GM18909 (cell line): Measurements from ENCODE around the gene ARHGEF17.

Experiments used
- ATAC-seq: cut with Tn5 transposase; IDR thresholded peaks from one replicate; pipeline ENCODE4 v1.9.1; 2021; ENCODE audit warnings: mild to moderate bottlenecking; ENCODE audit not compliant: unreplicated experiment, poor library complexity

The ARHGEF17 gene

GRCh38 chr11:73291781-73292524, 16.1 kb upstream of the ARHGEF17 start:
- no peak for ATAC-seq

DNA sequence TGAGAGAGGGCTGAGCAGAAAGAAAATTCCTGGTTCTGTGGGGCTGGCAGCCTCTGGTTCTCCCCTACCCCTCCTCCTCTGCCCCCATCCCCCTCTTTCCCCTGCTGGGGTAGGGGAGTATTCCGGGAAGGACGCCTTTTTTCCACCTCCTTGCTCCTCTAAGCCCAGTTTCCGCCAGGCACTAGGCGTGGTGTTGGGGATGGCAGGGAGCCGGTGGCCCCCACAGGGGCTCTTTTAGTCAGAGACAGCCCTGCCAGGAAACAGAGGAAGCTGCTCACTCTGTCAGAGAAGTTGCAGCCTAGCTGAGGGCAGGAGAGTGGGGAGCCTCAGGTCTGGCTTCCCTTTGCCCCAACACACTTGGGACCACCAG, 15.6 kb upstream of the ARHGEF17 start:
- ATAC-seq = no peak

DNA sequence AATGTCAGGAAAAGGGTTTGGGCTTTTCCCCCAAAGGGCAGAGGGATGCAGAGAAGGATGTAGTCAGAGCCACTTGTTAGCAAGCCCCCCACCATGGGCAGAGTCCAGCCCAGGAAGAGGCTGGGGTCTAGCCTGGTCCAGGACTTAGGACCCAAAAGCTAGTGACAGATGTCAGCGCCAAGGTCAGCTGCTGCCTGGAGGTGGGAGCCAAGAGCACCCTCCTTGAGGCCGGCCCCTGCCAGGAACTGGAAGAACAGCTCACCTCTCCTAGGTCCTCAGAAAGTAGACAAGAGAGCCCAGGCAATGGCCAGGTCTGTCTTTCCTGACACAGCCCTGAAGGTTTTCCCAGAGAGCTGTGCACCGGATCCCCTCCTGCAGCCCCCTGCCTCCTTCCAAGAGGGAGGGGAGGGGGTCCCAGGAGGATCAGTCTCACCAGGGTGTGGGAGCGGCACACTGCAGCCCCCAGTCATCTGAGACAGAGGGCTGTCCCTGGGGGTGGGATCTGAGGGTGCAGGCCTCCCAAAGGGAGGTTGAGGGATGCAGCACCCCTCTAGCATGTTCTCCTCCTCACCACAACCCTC, 14.6 kb upstream of the ARHGEF17 start:
- ATAC-seq = no peak

DNA sequence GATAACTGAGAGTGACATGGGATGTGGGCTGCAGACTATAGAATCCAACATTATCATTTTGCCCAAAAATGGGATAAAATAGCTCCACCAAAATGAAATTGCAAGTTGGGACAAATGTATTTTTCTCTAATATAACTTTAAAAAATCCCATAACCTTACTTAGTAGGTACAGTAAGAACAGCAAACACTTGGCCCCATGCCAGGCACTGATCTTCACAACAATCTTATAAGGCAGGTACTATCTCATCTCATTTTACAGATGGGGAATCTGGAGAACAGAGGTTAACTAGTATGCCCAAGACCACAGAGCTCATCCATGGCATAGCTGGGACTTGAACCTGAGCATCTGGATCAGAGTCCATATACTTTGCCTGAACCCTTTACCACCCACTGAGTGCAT, 13.5 kb upstream of the ARHGEF17 start:
- no peak for ATAC-seq

DNA sequence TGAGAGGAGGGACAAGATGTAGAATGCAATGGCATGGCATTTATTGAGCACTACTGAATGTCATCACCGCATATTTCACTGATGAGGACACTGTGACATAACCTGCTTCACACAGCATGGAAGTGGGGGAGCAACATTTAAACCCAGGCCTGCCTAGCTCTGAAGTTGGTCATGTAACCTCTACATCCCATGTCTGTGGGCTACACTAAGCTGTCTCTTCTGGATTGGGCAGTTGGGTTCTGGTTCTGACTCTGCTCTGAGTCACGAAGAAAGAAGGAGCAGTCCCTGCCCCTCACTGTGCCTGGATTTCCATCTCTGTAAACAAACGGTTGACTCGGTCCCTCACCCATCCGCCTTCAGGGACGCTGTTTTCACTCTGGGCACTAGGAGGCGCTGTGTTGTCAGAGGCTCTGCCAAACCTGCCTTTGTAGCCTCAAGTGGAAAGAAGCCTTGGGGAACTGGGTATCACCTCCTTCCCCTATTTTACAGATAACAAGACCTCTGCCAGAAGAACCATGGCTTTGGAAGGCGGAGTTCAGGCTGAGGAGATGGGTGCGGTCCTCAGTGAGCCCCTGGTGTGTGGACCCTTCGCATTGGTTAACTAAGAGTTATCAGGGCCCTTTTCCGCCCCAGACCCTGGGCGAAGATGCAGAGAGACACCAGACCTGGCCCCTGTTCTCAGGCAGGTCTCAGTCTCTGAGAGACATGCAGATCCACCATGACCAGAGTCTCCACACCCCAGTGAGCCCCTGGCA, 12.7 kb upstream of the ARHGEF17 start:
- no peak for ATAC-seq

- no peak for ATAC-seq
Measured at GRCh38 chr11:73295996-73296318, 12.1 kb upstream of the ARHGEF17 start.

DNA sequence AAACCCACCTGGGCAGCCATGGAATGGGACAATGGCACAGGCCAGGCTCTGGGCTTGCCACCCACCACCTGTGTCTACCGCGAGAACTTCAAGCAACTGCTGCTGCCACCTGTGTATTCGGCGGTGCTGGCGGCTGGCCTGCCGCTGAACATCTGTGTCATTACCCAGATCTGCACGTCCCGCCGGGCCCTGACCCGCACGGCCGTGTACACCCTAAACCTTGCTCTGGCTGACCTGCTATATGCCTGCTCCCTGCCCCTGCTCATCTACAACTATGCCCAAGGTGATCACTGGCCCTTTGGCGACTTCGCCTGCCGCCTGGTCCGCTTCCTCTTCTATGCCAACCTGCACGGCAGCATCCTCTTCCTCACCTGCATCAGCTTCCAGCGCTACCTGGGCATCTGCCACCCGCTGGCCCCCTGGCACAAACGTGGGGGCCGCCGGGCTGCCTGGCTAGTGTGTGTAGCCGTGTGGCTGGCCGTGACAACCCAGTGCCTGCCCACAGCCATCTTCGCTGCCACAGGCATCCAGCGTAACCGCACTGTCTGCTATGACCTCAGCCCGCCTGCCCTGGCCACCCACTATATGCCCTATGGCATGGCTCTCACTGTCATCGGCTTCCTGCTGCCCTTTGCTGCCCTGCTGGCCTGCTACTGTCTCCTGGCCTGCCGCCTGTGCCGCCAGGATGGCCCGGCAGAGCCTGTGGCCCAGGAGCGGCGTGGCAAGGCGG, 11.4 kb upstream of the ARHGEF17 start:
- ATAC-seq = no peak

DNA sequence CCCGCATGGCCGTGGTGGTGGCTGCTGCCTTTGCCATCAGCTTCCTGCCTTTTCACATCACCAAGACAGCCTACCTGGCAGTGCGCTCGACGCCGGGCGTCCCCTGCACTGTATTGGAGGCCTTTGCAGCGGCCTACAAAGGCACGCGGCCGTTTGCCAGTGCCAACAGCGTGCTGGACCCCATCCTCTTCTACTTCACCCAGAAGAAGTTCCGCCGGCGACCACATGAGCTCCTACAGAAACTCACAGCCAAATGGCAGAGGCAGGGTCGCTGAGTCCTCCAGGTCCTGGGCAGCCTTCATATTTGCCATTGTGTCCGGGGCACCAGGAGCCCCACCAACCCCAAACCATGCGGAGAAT, 10.9 kb upstream of the ARHGEF17 start:
- no peak for ATAC-seq

DNA sequence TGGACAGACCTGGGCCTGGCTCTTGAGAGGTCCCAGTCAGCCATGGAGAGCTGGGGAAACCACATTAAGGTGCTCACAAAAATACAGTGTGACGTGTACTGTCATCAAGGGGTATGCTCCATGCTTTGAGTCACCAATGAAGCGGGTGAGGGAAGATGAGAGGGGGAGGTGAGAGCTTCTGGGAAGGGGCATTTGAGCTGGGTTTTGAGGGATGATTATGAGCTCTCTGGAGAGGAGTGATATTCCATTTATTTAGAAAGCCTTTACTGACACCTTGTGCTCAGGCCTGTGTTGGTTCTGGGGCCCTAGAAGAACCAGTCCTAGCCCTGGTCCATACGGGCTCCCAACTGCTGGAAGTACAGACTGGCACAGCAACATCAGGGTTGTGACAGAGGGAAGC, 10.4 kb upstream of the ARHGEF17 start:
- no peak for ATAC-seq

GRCh38 chr11:73298233-73298632, 9.8 kb upstream of the ARHGEF17 start:
- no peak for ATAC-seq

DNA sequence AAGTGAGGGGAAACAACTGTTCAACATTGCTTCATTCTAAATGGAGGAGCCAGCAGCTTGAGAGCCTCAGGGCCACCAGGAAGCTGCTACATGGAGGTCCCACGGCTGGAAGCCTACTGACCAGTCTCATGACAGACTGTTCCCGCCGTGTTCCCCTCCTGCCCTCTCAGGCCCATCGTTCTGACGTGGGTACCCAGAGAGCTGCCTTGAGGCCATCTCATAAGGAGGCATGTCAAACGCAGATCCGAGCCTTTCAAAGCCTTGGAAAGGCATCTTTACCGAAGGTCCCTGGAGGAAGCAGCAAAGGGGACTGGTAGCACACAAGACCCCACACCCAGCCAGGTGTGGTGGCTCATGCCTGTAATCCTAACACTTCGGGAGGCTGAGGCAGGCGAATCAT, 8.3 kb upstream of the ARHGEF17 start:
- ATAC-seq = no peak

GRCh38 chr11:73306069-73306841, 1.8 kb upstream of the ARHGEF17 start:
- ATAC-seq = no peak

- ATAC-seq = no peak
Measured at GRCh38 chr11:73306977-73307322, 1.1 kb upstream of the ARHGEF17 start.

DNA sequence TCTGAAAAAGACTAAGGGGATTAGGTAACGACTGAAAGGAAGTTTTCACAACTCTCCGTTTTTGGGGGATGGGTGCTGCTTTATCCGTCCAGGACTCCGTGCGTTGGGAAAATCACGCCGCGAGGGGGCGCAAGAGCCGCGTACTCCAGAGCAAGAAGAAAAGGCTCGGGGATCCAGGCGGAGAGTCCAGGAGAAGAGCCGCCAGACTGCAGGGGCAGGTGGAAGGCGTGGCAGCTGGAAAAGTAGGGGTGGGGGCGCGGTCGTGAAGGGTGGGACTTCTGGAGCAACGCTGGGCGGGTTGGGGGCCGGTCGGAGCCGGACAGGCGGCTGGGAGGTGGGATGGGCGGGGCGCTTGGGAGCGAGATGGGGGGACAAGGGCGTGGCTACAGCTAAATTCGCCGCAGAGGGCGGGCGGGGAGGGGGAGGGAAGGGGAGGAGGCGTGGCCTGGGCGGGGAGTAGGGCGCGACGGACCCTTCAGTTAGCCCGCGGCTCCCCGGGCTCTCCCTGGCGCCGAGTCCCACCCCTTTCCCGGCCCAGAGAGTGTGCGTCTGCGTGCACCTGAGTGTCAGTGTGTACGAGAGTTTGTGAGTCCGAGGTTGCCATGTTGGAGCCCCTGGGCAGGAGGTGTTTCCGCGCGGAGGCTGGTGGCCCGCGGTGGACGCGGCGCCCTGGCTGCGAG, 613 bp upstream of the ARHGEF17 start:
- peak; percentile 60 for ATAC-seq

- ATAC-seq = no peak
Measured at GRCh38 chr11:73308961-73309919, 1.2 kb downstream of the ARHGEF17 start.

- no peak for ATAC-seq
Measured at GRCh38 chr11:73310076-73310475, 2.0 kb downstream of the ARHGEF17 start.

- no peak for ATAC-seq
Measured at GRCh38 chr11:73310661-73311393, 2.8 kb downstream of the ARHGEF17 start.

GRCh38 chr11:73311394-73311869, 3.4 kb downstream of the ARHGEF17 start:
- no peak for ATAC-seq
